GM18909 (cell line): ENCODE measurements around the gene DNM3.

ENCODE experiments used
- ATAC-seq: cut with Tn5 transposase; IDR thresholded peaks from one replicate; pipeline ENCODE4 v1.9.1; 2021; ENCODE audit warnings: mild to moderate bottlenecking; ENCODE audit not compliant: unreplicated experiment, poor library complexity

The DNM3 gene

DNA sequence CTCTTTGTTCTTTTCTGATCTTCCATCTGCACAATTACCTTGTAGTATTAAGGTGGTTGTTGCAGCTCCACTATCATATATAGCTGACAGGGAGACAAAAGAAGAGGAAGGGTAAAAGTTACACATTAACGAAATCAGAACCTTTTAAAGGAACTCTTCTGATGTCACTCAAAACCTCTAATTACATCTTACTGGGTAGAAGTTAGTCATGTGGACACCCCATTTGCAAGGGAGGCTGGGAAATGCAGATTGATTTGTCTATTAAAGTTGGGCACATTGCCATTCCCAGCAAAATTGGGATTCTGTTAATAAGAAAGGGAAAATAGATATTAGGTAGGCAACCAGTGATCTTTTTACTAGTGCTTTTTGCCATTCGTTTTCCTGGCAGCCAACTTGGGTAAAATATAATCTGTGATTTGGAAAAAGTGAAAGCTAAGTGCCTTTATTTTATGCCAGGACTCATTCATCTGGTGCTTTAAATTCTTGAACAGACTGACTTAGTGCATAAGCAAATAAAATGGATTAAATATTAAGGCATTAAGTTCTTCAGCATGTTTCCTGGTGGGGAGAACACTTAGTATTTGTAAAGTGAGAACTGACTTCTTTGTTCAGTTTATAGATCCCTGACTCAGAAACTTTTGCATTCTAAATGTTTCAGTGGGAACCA, 71.3 kb downstream of the DNM3 start:
- ATAC-seq = no peak

GRCh38 chr1:171913385-171913784, 72.1 kb downstream of the DNM3 start:
- ATAC-seq = no peak

DNA sequence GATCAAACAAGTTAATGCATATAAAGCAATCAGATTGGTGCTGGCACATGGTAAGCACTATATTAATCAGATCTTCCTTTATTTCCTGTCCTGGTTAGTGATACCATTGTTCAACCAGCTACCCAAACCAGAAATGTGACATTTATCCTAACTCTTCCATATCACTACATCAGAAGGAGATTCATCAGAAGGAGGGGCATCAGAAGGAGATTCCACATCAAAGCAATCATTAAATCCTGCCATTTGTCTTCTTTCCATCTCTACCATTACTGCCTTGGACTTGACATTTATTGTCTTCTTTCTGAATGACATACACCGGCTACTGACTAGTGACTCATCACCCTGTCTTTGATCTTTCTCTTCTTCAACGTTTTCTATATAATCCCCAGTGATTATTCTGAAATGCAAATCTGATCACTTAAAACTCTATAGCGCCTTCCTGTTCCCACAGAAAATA, 75.0 kb downstream of the DNM3 start:
- no peak for ATAC-seq

GRCh38 chr1:171917331-171917730, 76.0 kb downstream of the DNM3 start:
- no peak for ATAC-seq

DNA sequence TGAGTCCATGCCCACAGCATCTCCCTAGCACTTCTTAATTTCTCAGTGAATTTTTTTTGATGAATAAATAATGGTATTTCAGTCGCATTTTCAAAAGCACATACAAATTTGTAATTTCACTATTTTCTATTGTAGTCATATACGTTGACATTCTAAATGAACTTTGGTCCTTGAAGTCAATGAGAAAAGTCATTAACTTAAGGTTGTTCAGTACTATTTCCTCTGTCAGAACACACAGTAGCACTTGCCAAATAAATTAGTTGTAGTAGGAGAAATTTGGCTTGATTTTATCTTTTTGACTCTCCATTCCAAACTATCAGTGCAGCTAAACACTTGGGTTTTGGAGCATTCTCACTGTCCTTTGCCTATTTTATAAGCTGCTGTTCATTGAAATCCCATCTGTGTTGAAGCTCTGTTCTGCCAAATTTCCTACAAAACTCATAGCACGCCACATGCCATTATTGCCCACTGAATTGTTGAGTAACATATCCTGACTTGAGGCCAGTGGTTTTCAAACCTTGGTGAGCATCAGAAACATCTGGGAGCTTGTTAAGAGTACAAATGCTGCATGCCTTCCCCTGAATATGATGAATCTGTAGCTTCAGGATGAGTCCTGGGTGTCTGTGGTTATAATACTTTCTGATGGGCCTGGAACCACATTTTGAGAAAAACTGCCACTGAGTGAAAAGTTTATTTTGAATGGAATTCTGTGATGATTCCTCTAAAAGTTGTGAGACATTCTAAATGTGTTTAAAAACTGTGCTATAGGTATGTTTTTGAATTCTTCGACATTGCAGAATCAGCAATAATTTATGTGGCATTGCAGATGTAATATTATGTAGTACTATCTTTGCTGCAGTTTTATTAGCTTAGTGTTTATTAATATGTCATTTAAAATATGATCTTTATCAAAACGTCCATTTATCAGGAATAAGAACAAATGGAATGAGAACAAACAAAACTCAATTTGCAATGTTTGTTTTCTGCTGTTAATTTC, 78.9 kb downstream of the DNM3 start:
- no peak for ATAC-seq

DNA sequence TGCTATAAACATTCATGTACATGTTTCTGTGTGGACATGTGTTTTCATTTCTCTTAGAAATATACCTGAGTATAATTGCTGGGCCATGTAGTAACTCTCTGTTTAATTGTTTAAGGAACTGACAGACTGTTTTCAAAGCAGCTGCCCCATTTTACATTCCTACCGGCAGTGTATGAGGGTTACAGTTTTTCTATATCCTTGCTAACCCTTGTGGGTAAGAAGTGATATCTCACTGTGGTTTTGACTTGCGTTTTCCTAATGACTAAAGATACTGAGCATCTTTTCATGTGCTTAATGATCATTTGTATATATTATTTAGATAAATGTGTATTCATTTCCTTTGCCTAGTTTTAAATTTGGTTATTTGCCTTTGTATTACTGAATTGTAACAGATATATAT, 81.7 kb downstream of the DNM3 start:
- no peak for ATAC-seq

- ATAC-seq = no peak
Observed at GRCh38 chr1:171929121-171929520, 87.8 kb downstream of the DNM3 start.

DNA sequence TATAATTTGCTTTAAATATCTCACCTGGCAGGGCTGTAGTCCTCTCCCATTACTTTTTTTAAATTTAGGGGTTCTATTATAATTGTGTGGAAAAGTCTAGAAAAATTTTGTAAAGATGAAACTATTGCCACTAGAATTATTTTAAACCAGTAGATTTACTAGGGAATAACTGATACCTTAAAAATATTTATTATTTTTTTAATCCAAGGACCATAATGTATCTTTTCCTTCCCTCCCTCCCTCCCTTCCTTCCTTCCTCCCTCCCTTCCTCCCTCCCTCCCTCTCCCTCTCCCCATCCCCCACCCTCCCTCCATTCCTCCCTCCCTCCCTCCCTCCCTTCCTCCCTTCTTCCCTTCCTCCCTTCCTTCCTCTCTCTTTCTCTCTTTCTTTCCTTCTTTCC, 90.5 kb downstream of the DNM3 start:
- ATAC-seq = no peak

GRCh38 chr1:171934664-171935063, 93.4 kb downstream of the DNM3 start:
- no peak for ATAC-seq

DNA sequence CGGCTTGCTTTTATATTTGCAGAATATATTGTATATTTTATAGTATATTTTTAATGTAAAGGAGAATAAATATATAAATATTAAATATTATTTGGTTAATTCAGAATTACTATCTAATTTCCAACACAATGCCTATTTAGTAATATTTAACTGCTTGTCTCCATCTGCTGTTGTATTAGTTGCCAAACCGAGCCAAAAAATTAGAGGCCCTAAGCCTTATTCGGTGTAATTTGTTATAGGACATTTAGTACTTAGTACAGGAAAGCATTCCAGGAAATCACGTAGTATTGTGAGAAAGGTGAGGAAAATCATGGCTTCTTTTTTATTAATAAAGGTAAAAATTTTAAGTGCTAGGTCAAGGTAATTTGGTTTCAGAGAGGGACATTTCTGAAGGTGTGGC, 93.8 kb downstream of the DNM3 start:
- ATAC-seq = no peak

- no peak for ATAC-seq
Observed at GRCh38 chr1:171935664-171936063, 94.4 kb downstream of the DNM3 start.

DNA sequence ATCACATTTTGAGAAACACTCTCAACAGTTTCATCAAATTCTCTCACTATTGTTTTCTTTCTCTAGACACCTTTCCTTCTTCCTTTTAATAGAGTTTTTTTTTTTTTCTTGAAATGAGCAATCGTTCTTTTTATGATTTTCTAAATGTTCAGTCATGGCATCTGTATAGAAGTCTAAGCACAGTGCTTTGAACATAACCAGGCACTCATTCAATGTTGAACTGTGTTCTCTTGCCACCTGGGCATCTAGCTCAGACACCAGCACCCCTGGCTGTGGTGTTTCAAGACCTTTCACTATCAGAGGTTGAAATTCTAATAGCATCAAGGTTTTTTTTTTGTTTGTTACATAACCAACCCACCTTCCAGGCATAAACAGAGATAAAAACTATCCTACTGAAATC, 96.6 kb downstream of the DNM3 start:
- no peak for ATAC-seq

DNA sequence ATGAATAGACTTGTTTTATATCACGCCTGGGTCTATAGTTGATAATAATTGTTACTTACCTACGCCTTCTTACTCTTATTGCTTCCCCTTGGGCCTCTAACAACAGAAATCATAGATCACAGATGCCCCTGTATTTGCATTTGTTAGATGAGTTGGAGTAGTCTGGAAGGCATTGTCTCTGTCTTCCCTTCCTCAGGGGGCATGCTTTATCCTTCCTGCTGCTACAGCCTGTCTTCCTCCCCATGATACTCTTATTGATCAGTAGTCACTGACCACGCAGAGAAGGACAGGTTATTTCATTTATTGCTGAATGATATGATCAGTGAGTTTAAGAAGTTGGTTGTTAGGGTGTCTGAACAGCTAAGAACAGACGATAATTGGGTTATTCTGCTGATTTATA, 98.4 kb downstream of the DNM3 start:
- no peak for ATAC-seq

DNA sequence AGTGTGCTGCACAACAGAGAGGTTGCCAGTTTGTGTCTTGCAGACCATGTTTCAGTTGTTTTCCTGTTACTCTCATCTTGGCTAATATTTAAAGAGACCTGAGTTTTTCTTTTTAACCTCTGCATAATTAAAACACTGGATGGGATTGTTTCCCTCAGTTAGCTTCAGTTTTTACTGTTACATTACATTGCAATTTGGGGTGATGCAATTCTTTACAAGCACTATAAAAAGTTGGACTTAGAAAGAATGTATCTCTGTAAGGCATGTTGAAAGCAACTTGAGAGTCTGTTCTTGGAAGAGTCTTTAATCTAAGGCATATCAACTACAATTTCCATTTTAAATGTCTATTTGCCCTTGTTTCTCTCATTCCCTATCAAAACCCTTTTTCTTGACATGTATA, 99.1 kb downstream of the DNM3 start:
- no peak for ATAC-seq

DNA sequence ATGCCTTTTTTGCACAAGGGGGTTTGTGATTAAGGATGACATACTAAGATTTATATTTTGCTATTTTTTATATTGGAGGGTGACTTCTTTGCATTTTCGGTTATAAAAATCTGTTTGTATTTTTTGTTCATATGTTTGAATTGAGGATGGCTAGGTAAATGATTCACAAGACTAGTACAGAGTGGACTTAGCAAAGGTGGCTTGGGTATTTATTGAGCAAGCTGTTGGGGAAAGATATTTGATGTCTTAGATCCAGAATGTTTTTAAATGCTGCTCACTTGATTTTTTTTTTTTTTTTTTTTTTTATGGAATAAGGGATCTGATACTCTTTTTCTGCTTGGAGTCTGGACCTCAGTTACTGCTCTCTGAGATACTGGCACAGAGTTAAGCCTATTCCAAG, 100.6 kb downstream of the DNM3 start:
- ATAC-seq = no peak

- ATAC-seq = no peak
Observed at GRCh38 chr1:171943973-171944561, 102.8 kb downstream of the DNM3 start.

DNA sequence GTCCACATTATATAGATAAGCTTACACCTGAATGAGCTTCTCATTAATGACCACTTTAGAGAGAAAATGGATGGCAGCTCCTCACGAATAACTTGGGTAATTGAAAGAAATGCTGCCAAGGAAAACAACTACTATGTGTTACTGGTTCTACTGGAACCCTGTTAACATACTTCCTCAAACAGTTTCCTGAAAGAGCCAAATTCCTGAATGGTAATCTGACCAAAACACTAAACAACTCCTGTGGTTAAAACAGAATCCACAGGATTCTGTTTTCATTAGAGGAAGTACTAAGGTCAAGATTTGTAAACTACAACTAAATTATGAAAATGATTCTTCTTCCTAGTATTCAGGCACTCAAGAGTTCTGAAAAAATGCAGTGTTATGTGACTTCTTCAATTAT, 107.2 kb downstream of the DNM3 start:
- ATAC-seq = no peak

DNA sequence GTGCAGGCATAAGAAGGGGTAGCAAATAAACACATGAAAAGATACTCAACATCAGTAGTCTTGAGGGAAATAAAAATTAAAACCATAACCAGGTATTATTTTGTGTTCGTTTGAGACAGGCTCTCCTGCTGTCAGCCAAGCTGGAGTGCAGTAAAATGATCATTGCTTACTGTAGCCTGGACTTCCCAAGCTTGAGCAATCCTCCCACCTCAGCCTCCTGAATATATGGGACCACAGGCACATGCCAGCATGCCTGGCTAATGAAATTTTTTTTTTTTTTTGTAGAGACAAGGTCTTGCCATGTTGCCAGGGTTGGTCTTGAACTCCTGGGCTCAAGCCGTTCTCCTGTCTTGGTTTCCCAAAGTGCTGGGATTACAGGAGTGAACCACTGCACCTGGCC, 108.0 kb downstream of the DNM3 start:
- no peak for ATAC-seq

DNA sequence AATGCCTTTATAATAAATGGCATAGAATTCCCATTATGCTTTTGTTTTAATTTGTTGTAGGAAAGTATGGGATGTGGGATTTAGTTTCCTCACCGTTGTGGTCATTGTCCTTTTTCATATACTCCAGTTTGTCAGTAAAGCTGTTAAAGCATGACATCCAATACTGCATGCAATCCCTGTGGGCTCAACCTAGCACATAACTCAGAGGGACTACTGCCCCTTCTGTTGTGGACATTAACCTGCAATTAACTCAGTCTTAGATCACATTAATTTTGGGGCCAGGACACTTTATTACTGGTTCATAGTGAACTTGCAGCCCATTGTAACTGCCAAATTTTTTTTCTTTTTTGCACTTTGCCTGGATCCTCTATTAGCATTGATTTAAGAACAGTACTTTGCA, 112.5 kb downstream of the DNM3 start:
- no peak for ATAC-seq

- ATAC-seq = no peak
Observed at GRCh38 chr1:171954361-171954760, 113.1 kb downstream of the DNM3 start.

DNA sequence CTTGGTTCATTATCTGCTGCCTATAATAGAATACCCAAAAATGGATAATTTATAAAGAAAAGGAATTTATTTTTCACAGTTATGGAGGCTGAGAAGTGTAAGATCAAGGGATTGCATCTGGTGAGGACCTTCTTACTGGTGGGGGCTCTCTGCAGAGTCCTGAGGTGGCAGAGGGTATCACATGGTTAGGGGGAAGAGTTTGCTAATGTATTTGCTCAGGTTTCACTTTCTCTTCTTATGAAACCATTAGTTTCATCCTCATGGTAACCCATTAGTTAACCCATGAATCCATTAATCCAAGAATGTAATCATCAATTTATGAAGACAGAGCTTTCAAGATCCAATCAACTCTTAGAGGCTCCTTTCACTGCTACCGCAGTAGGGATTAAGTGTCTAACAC, 120.6 kb downstream of the DNM3 start:
- ATAC-seq = peak; percentile 63
